HG02943 (cell line): ENCODE data around the gene BACE1-AS.
"Not testable (repeated sequence)": the region's sequence is repeated elsewhere in the genome, so short reads cannot be mapped to it uniquely, and the experiment has no call there.

Experiments used
- ATAC-seq: cut with Tn5 transposase; IDR thresholded peaks from one replicate; pipeline ENCODE4 v1.9.1; 2021; ENCODE audit warnings: mild to moderate bottlenecking, low read depth, moderate library complexity; ENCODE audit not compliant: unreplicated experiment

The BACE1-AS gene

DNA sequence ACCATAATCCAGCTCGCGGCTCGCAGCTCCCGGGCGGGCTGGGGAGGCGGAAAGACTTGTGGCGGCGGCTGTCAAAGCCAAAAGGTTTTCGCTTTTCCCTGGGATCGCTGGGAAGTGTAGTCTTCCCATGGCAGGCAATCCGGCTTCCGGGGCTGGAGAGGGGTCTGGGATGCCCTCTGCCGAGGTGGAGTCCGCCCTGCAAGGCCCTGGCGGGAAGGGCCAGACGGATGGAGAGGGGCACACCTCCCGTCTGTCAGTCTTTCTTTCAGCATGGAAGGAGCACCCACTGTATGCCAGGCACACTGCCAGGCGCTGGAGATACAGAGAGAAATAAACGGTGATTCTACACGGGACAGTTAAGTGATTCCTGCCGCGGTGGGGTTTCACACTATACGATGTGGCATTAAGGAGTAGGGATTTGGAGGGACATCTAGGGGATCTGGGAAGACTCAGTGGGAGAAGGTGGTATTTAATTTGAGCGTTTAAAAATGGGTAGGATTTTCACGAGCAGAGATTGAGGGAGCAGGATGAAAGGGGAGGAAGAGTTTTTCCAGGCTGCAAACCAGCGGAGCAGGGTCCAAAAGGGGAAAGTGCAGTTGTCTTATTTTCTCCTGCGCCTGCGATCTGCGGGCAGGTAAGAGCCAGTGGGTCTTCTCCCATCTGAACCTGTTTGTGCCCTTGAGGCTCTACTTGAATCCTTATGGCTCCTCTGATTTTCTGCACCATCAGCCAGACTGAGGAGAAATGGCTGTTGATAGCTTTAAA, 25.2 kb downstream of the BACE1-AS start, which contains the start of gene BACE1:
TSS of gene BACE1 (minus strand) at position 60 of the 765 bp plus-strand sequence. CDS start 461 bp downstream, outside the sequence.
- no peak for ATAC-seq

DNA sequence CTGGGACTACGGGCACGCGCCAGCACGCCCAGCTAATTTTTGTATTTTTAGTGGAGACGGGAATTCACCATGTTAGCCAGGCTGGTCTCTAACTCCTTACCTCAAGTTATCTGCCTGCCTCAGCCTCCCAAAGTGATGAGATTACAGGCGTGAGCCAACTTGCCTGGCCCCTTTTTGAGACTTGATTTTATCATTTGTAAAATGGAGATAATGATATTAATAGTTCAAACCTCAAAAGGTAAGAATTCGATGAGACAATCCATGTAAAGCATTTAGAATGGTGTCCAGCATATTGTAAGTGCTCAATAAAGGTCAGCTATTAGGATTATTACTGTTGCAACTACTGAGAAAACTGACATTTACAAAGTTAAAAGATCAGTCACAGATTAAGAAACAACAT, 27.6 kb downstream of the BACE1-AS start:
- ATAC-seq = no peak

DNA sequence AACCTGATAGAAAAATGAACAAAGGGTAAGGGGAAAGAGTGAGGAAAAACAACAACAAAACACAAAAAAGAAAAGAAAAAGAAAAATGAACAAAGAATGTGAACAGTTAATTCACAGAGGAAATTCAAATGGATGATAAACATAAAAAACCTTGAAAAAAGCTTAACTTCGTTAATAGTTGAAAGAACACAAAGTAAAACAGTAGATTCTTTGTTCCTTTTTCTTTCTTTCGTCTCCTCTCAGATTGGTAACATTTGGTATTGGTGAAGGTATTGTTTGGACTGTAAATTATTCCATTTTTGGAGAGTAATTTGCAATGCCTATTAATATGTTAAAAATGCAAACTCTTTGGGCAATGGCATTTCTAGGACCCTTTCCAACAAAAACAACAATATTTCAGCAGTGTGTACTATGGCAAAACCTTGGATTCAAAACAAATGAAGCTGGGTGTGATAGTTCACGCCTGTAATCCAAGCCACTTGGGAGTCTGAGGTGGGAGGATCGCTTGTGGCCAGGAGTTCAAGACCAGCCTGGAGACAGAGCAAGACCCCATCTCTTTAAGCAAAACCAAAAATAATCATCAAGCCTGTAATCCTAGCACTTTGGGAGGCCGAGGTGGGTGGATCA, 28.2 kb downstream of the BACE1-AS start:
- no peak for ATAC-seq

DNA sequence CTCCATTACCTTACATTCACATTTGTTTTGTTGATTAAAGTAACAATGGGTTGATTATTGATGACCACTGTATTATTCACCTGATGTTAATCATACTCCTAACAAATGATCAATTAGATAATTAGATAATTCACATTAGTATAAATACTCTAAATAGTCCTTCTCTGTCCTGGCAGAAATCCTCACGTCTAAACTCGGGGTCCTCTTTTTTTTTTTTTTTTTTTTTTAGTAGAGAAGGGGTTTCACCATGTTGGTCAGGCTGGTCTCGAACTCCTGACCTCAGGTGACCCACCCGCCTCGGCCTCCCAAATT, 36.1 kb downstream of the BACE1-AS start:
- ATAC-seq = not testable (repeated sequence)

DNA sequence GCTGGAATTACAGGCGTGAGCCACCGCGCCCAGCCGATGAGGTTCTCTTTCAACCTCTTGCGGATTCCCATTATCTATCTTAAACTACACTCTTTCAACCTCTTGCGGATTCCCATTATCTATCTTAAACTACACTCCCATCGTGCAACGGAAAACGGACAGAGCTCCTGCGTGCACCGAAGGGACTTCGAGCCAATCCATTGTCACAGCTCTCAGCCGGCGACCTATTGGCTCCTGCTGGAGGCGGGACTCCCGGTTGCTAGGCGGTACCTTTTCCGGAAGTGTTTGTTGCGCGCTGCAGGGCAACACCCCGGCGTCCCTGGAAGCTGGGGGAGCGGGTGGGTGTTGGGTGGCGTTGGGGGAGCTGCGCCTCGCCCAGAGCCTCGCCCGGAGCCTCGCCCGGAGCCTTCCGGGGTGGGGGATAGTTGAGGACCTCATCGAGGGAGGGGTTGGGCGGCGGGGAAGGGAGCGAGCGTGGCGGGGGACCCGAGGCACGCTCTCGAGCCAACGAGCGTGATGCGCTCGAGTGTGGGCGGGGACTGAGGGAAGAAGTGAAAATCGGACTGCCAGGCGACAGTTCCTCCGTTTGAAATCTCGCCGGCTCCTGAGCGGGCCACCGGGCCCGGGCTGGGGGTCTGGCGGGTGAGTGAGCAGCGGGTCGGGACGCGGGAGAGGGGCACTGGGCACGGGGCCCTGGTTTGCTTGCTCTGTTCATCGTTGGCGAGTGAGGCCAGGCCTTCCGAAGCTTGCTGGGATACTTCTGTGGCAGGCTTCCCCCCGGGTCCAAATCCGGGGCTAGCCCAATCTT, 36.6 kb downstream of the BACE1-AS start, which contains the start of gene CEP164:
TSS of gene CEP164 (plus strand) at position 288 of the 808 bp plus-strand sequence. CDS start 10,733 bp downstream, outside the sequence.
- ATAC-seq = peak; percentile 95

DNA sequence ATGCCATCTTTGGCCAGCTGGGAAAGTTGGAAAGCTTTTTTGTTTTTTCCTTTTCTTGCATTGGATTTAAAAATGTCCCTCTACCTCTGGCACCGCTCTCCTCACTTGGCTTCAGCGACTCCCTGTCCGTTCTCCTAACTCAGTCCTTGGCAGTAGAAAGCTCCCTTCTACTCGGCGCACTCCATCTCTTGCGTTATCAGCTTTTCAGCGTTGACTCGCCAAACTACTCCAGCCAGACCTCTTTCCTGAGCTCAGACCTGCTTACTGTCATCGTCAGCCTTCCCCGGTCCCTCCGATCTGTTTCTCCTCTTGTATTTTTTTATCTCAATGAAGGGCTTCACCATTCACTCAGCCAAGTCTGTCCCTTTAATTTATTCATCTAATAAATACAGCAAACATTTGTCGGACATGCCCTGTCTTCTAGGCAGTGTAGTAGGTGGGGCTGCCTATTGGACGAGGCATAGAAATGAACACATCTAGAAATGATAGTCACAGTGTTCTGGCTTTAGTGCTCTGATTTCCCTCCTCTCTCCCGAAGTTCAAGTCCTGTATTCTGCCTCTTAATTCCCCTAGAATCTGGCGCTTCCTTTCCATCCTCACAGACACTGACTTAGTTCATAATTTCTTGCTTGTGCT, 37.3 kb downstream of the BACE1-AS start:
- peak; percentile 17 for ATAC-seq

DNA sequence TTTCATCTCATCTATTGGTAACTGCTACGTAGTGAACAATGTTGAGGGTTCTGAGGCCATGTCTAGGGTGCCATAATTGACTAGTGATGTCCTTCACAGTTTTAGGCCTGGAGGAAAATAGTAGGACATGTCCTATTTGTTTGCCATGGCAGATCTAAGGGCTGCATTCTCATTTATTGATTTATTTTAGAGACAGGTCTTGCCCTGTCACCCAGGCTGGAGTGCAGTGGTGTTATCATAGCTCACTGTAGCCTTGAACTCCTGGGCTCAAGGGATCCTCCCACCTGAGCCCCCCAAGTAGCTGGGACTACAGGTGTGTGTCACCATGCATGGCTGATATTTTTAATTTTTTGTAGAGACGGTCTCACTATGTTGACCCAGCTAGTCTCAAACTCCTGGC, 41.7 kb downstream of the BACE1-AS start:
- no peak for ATAC-seq

DNA sequence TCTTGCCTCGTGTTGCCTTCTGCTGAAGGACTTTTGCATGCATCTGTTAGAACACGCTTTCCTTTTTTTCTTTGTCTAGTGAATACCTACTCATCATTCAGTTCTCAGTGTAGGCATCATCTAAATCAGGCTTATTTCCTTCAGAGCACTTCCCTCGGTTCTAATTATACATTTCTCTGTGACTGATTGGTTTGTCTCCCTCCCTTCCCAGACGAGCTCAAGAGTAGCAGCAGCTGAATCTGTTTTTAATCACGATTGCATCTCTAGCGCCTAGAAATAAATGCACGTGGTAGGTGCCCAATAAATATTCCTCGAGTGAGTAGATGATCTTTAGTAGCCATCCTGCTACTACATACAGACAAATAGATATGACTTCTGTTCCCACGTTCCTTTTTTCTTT, 42.8 kb downstream of the BACE1-AS start:
- ATAC-seq = no peak

DNA sequence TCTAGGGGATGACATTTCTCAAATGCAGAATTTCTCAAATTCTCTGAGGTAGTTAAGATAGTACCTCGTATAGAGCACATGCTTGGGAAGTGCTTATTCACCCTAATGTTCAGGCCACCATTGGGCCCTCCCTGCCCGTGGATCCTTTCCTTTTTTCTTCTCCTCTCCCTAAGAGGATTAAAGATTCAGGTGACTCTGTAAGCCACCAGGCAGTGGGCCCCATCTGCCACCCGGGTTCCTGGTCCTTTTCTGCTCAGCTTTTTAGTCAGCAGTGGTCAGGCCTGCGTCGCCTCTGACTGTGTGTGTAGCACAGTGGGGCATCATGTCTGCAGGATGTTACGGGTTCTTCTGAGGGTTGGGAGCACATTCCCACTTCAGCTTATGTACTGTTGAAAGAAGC, 43.8 kb downstream of the BACE1-AS start:
- ATAC-seq = no peak

DNA sequence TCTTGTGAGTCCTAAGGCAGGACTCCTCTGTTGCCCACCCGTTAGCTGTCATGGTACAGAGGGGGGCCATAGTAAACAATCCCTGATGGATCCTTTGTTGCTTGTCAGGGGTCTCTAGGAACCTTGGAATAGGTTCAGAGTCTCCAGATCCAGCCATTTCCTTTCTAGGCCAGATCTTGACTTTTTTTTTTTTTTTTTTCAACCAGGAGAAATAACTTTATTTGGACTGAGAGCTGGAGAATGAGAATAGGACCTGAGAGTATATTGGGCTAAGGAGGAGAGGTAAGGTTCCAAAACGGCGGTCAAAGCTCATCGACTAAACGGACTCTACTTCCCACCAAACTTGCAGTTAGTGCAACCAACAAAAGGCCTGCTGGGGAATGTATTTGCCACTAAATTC, 44.3 kb downstream of the BACE1-AS start:
- no peak for ATAC-seq

DNA sequence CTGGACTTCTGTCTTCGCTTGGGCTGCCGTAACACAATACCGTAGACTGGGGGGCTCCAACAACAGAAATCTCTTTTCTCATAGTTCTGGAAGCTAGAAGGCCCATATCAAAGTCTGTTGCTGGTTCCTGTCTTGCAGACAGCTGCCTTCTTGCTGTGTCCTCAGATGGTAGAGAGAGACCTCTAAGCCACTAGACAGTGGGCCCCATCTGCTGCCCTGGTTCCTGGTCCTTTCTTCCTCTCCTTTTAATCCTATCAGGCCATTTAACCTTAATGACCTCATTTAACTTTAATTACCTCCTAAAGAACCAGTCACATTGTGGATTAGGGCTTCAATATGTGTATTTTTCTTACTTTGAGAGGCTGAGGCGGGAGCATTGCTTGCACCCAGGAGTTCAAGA, 45.9 kb downstream of the BACE1-AS start:
- no peak for ATAC-seq
